Measurements from ENCODE around the gene MYOF.
"Not testable (repeated sequence)": the region's sequence is repeated elsewhere in the genome, so short reads cannot be mapped to it uniquely, and the experiment has no call there.

DNA sequence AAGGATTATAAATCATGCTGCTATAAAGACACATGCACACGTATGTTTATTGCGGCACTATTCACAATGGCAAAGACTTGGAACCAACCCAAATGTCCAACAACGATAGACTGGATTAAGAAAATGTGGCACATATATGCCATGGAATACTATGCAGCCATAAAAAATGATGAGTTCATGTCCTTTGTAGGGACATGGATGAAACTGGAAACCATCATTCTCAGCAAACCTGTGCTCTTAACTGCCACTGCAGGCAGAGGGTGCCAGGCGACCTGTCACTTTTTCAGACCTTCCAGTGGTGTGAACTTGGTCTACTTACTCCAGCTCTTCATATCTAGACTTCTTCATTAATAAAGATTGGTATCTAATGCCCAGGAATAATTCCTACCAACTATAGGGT is 14.5 kb downstream of the MYOF start:
- TF ChIP-seq, protein P1, sequence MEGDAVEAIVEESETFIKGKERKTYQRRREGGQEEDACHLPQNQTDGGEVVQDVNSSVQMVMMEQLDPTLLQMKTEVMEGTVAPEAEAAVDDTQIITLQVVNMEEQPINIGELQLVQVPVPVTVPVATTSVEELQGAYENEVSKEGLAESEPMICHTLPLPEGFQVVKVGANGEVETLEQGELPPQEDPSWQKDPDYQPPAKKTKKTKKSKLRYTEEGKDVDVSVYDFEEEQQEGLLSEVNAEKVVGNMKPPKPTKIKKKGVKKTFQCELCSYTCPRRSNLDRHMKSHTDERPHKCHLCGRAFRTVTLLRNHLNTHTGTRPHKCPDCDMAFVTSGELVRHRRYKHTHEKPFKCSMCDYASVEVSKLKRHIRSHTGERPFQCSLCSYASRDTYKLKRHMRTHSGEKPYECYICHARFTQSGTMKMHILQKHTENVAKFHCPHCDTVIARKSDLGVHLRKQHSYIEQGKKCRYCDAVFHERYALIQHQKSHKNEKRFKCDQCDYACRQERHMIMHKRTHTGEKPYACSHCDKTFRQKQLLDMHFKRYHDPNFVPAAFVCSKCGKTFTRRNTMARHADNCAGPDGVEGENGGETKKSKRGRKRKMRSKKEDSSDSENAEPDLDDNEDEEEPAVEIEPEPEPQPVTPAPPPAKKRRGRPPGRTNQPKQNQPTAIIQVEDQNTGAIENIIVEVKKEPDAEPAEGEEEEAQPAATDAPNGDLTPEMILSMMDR (IDR thresholded peaks at IDR 0.05) = not testable (repeated sequence)
- TF ChIP-seq POLR2AphosphoS5 (IDR thresholded peaks at IDR 0.05; ENCODE audit: low read depth, low read length) = not testable (repeated sequence)
